GM19452 (cell line): ENCODE data around the gene DCST2.
A peak's percentile ranks its signal among the peaks of the same experiment; 100 is the strongest.

Experiments used
- ATAC-seq: cut with Tn5 transposase; IDR thresholded peaks from one replicate; pipeline ENCODE4 v1.9.1; 2021; ENCODE audit not compliant: unreplicated experiment

Gene DCST2

GRCh38 chr1:155070158-155070621 is 36.6 kb upstream of the DCST2 start:
- ATAC-seq: no peak

DNA sequence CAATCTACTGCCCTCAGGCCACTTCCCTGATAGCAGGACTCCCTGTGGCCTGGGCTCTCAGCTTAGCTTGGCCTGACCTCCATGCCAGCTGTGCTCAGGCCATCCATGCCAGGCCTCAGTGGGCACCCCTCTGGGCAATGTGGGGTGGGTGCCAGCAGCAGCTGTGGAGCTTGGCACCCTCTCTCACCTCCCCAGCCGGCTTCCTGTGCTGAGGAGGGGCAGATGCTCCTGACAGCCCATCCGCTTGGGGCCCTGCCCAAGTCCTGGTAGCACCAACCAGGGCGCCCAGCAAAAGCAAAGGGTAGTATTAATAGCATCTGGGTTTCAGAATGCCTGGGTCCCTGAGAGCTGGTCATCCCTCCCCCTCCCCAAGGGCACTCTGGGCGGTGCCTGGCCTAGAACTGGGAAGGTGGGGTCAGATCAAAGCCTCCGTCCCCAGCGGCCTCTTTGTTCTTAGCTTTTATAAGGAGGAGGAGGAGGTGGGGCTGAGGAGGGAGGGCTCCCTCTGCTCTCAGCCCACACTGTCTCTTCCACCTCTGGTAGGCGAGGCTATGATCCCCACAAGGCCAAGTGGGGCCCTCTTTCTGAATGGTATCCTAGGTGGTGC is 36.1 kb upstream of the DCST2 start:
- ATAC-seq: no peak

DNA sequence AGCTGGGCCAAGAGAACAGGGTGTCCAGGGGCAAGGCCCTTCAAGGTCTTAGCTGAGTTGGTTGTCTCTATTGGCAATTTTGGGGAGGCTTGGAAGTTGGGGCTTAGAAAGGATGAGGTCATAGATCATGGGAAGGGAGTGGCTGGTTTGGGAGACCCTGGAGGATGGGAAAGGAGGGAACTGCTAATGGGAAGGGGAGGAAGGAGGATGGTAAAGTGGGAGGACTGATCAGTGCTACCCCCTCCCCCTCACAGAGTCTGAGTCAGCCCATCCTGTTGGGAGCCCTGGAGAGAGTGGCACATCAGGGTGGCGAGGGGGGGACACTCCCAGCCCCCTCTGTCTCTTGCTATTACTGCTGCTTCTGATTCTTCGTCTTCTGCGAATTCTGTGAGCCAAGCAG is 35.0 kb upstream of the DCST2 start:
- no peak for ATAC-seq

DNA sequence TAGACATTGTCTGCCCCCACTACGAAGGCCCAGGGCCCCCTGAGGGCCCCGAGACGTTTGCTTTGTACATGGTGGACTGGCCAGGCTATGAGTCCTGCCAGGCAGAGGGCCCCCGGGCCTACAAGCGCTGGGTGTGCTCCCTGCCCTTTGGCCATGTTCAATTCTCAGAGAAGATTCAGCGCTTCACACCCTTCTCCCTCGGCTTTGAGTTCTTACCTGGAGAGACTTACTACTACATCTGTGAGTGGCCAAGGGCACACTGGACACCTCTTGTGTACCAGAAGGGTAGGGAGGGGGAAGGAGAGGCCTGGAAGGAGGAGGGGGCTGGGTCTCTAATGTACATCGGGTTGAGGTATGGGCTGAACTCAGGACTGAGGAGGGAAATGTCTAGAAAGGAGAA is 33.2 kb upstream of the DCST2 start:
- no peak for ATAC-seq

- ATAC-seq: no peak
Observed at GRCh38 chr1:155064832-155065429, 31.4 kb upstream of the DCST2 start.

DNA sequence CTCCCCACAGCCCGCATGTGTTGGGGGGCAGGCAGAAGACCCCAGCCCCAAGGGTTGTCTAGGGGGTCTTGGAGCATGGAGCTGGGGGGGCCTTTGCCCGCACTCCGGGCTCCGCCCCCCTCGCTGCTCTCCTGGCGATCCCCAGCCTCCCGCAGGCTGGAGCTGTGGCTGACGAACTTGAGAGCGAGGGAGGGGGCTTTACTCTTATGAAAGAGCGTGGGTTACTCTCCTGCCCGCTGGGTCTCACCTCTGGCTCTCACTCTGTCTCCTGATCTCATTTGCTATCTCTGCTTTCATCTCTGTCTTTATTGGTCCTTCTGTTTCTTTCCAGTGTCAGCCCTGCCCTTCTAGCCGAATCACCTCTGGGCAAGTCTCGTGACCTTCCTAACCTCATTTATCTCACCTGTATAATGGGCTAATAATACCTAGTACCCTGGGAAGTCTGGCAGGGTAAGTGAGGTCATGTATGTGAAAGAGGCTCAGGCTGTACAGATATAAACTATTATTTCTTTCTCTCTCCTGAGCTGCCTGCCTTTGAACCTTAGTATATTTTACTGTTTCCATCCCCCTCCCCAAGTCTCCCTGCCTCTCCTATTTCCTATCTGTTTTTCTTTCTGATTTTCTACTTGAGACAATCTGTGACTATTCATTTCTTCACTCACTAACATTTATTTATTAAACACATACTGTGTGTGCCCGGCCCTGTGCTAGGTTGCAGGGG is 30.7 kb upstream of the DCST2 start:
- ATAC-seq: no peak

- ATAC-seq: peak; percentile 46
Observed at GRCh38 chr1:155063550-155064110, 30.0 kb upstream of the DCST2 start, which contains the start of gene EFNA4. Gene EFNA4, plus strand, starts transcription at chr1:155063740. Its CDS starts 84 bp downstream, at chr1:155063824.

GRCh38 chr1:155062702-155063411 is 29.3 kb upstream of the DCST2 start:
- ATAC-seq: no peak

DNA sequence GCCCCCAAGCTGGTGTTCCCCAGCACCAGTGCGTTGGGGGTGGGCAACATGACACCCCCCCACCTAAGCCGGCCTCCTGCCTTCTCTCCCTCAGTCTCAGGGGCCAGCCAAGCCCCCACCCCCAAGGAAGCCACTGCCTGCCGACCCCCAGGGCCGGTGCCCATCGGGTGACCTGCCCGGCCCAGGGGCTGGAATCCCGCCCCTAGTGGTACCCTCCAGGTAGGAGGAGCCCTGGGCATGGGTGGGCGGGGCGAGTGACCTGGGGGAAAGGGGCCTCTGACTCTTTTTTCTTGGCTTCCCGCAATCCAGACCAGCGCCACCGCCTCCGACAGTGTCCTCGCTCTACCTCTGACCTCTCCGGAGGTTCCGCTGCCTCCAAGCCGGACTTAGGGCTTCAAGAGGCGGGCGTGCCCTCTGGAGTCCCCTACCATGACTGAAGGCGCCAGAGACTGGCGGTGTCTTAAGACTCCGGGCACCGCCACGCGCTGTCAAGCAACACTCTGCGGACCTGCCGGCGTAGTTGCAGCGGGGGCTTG is 28.6 kb upstream of the DCST2 start:
- ATAC-seq: no peak

DNA sequence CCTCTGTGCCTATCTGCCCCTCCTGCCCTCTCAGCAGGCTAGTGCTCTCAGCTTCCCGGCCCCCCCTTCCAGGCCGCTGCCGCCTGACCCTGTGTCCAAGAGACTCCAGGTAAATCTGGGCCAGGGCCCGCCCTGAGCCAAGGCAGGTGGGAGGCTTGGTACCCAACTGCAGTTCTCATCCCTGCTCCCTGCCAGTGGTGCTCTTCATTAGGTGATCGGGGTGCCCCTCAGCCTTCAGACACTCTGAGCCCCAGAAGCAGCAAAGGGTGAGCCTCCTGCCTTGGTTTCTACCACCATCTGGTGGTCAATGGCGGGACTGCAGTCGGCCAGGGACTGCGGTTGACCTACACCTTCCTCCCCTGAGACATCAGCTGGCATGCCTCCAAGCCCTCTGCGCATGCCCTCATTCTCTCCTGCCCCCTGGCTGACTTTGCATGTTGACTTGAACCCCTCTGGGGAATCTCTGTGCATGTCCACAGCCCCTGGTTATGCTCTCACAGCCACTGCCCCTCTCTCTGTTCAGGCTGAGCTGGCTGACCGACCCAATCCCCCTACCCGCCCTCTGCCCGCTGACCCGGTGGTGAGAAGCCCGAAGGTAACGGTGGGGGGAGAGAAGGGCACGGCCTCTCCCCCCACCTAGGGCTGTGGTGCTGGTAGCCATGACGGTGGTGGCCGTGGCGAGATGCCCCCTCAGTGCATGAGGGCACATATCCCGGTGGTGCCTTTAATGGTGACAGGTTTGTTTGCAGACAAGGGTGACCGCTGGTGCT is 28.0 kb upstream of the DCST2 start:
- peak; percentile 44 for ATAC-seq

DNA sequence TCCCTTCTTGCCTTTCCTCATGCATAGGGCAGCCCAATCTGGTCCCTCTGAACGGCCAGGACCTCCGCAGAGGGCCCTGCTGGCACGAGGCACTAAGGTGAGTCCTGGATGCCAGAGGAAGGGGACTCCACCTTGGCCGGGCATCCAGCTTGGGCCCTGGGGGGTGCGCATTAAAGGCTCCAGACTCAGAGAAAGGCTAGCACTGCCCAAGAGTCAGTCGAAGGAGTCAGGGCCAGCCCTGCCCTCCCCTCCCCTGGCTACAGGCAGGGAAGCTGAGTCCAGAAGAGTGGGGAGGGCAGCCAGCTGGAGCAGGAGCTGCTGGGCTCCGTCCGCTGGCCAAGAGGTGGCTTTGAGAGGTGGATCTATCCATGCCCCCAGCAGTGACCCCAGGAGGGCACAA is 27.2 kb upstream of the DCST2 start:
- ATAC-seq: no peak

DNA sequence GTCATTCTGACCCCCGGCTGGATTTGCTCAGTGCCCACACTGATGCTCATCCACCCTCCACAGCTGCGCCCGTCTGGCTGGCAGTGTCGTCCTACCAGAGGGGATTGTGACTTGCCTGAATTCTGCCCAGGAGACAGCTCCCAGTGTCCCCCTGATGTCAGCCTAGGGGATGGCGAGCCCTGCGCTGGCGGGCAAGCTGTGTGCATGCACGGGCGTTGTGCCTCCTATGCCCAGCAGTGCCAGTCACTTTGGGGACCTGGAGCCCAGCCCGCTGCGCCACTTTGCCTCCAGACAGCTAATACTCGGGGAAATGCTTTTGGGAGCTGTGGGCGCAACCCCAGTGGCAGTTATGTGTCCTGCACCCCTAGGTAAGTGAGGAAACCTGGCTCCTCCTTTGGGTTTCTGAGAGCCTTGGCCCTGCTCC is 24.2 kb upstream of the DCST2 start:
- no peak for ATAC-seq

DNA sequence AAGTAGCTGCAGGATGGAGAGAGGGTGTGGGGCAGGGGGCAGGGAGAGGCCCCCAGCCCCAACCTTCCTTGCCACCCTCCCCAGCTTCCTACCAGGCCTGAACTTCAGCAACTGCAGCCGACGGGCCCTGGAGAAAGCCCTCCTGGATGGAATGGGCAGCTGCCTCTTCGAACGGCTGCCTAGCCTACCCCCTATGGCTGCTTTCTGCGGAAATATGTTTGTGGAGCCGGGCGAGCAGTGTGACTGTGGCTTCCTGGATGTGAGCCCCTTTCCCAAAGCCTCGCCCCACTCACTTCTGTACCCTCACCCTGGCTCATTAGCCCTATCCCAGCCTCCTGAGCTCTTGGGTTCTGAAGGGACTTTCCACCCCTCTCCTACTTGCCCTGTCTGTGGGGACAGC is 23.5 kb upstream of the DCST2 start:
- ATAC-seq: no peak

DNA sequence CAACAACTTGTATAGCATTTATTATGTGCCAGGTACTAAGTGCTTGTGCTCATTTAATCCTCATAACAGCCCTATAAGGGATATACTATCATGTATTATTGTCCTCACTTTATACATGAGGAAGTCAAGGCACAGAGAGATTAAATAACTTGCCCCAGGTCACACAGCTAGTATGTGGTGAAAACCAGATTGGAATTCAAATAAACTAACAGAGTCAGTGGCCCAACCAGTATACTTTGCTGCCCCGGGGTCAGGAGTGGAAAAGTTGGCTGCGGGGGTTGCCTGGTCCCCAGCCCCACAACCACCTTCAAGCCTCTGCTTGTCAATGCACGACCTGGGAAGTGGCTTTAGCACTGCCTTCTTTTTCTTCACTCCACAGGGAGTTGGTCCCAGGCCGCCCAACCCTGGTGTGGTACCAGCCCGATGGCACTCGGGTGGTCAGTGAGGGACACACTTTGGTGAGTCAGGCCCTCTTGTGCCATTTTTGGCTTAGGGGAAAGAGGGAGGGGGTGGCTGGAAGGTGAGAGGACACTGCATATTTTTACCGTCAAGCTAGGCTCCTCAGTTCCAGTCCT is 20.0 kb upstream of the DCST2 start:
- ATAC-seq: no peak

DNA sequence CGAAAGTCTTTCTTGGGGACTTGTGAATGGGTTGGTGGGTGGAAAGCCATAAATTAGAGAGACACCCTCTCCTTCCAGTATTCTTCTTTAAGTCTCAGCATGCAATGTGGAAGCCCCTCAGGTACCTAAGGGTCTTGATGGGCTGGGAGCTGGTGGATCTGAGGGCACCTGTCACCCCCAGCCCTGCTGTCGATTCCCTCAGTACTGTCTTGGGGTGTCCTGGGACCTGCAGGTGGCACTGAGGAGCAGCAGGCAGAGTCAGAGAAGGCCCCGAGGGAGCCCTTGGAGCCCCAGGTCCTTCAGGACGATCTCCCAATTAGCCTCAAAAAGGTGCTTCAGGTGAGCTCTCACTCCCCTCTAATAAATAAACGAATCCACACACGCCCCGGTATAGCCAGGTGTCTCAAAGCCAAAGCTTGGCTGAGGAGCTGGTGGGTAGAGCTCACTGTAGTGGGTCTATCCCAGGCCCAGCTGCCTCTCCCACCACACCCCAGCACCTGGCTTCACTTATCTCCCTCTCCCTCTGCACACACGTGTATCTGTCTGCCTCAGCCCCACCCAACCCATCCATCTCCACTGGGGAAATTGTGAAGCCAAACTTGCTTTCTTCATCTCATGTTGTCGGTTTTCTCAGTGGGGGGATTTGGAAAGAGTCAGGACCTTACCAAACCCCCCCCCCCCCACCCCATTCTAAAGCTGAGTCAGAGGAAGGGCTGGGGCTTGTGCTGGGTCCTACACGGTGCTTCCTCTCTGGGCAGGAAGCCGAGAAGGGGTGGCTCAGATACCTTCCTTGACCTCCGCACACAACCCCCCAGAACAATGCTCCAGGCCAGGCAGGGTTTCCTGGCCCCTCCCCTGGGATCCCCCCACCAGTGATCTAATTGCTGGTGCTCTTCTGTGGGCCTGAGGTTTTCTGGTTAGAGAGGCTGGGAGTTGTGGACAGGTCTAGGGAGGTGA is 19.1 kb upstream of the DCST2 start:
- ATAC-seq: no peak

DNA sequence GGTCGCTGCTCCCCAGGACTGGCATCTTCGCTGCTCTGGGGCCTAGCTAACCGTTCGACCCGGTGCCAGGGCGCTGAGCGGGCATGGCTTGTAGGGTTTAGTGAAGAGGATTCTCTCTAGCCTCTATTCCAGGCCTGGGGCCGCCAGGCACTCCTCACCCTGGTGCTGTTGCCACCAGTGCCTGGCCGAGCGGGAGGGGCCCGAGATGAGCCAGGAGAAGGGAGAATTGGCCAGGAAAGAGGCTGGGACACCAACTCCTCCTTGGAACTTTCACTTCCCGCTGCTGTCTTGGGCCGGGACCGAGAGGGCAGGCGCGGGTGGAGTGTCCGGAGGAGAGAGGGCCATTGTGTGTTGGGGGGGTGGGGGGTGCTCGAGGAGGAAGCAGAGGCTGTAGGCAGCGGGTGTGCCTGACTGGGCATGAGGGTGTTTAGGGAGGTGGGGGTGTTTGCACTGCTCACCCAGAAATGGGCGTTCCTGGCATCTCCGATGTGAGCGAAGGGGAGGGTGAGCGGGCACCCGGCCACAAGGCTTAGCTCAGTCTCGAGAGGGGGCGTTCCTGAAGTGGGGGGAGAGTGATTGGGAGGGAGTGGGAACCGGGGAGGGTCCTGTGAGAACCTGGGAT is 18.3 kb upstream of the DCST2 start:
- ATAC-seq: no peak

DNA sequence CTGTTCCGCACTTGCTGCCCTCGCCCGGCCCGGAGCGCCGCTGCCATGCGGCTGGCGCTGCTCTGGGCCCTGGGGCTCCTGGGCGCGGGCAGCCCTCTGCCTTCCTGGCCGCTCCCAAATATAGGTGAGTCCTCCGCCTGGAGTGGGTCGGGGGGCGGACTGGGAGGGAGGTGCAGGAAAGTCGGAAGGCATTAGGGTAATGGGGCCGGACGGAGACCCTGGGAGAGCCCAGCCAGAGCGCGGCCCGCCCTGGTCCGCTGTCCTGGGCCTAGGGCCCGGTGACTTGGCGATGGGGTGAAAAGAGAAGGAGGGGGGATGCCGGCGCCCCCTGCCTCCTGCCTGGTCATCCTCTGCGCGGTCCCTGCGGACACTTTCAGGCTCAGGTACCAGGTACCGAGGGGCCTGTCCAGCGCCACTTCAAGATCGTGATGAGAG is 17.8 kb upstream of the DCST2 start:
- ATAC-seq: peak; percentile 12
